Mesenchymal stem cell (in vitro differentiated cells and primary cell): Measurements from ENCODE around the gene TTLL11.

ENCODE experiments used
- DNase-seq: peaks from one replicate; pipeline ENCODE4 v3.0.0-alpha.2; 2013
- H2AFZ ChIP-seq: one replicate; pipeline ENCODE4 v1.6.1; 2013; ENCODE audit warnings: low read depth, mild to moderate bottlenecking, control low read depth, inconsistent platforms, low read length, moderate library complexity
- H2AK5ac ChIP-seq: 2 replicates; pipeline ENCODE4 v1.6.1; 2013; ENCODE audit warnings: low read length, moderate library complexity, mild to moderate bottlenecking, inconsistent platforms; ENCODE audit not compliant: severe bottlenecking
- H2BK120ac ChIP-seq: one replicate; pipeline ENCODE4 v1.6.1; 2013; ENCODE audit warnings: low read depth, mild to moderate bottlenecking, inconsistent platforms, low read length, moderate library complexity
- H2BK12ac ChIP-seq, 2 experiments: one replicate each; pipeline ENCODE4 v1.6.1; 2013; ENCODE audit warnings: inconsistent platforms in 2 of 2, low read length in 2 of 2, mild to moderate bottlenecking in 2 of 2, moderate library complexity in 2 of 2, control low read depth in 1 of 2
- H2BK15ac ChIP-seq: one replicate; pipeline ENCODE4 v1.6.1; 2013; ENCODE audit warnings: mild to moderate bottlenecking, low read depth, inconsistent platforms; ENCODE audit not compliant: poor library complexity, severe bottlenecking
- H2BK5ac ChIP-seq: 2 replicates; pipeline ENCODE4 v1.6.1; 2013; ENCODE audit warnings: low read depth, mild to moderate bottlenecking, low read length, control low read depth, inconsistent platforms; ENCODE audit not compliant: poor library complexity, severe bottlenecking
- H3K14ac ChIP-seq, 2 experiments: one replicate each; pipeline ENCODE4 v1.6.1; 2013; ENCODE audit warnings: inconsistent platforms in 2 of 2, low read length in 2 of 2, control low read depth in 1 of 2, mild to moderate bottlenecking in 1 of 2, moderate library complexity in 1 of 2
- H3K18ac ChIP-seq, 2 experiments: one replicate each; pipeline ENCODE4 v1.6.1; 2013; ENCODE audit warnings: inconsistent platforms in 2 of 2, low read length in 2 of 2, control low read depth in 1 of 2, low read depth in 1 of 2, mild to moderate bottlenecking in 1 of 2
- H3K23ac ChIP-seq, 2 experiments: one replicate each; pipeline ENCODE4 v1.6.1; 2013; ENCODE audit warnings: inconsistent platforms in 2 of 2, low read length in 2 of 2, mild to moderate bottlenecking in 2 of 2, moderate library complexity in 2 of 2, control low read depth in 1 of 2
- H3K27ac ChIP-seq: 2 replicates; pipeline ENCODE4 v1.5.1; 2013; ENCODE audit warnings: mild to moderate bottlenecking, moderate library complexity, low read length, control low read depth, inconsistent platforms; ENCODE audit not compliant: poor library complexity, severe bottlenecking
- H3K27me3 ChIP-seq, 2 experiments: 2 replicates each; pipeline versions ENCODE4 v1.6.1 to v1.7.0; 2013; ENCODE audit warnings: low read length in 2 of 2, mild to moderate bottlenecking in 2 of 2, moderate library complexity in 2 of 2, control low read depth in 1 of 2, inconsistent platforms in 1 of 2; ENCODE audit not compliant: control insufficient read depth in 1 of 2, insufficient read depth in 1 of 2
- H3K36me3 ChIP-seq, 2 experiments: 2 replicates each; pipeline versions ENCODE4 v1.6.1 to v1.7.0; 2013; ENCODE audit warnings: low read length in 2 of 2, control low read depth in 1 of 2, inconsistent platforms in 1 of 2, low read depth in 1 of 2, mild to moderate bottlenecking in 1 of 2; ENCODE audit not compliant: insufficient read depth in 2 of 2, control insufficient read depth in 1 of 2
- H3K4ac ChIP-seq, 2 experiments: one replicate each; pipeline ENCODE4 v1.6.1; 2013; ENCODE audit warnings: inconsistent platforms in 2 of 2, low read length in 2 of 2, mild to moderate bottlenecking in 2 of 2, moderate library complexity in 2 of 2, control low read depth in 1 of 2, low read depth in 1 of 2
- H3K4me1 ChIP-seq: 2 replicates; pipeline ENCODE4 v1.6.1; 2013; ENCODE audit warnings: low read depth, low read length, control low read depth; ENCODE audit not compliant: control insufficient read depth, insufficient read depth
- H3K4me2 ChIP-seq: 2 replicates; pipeline ENCODE4 v1.6.1; 2013; ENCODE audit warnings: low read length, mild to moderate bottlenecking, inconsistent platforms; ENCODE audit not compliant: poor library complexity, severe bottlenecking
- H3K4me3 ChIP-seq, 2 experiments: 2 replicates each; pipeline versions ENCODE4 v1.5.1 to v1.7.0; 2013; ENCODE audit warnings: low read length in 2 of 2, mild to moderate bottlenecking in 2 of 2, control low read depth in 1 of 2, low read depth in 1 of 2; ENCODE audit not compliant: insufficient read depth in 1 of 2
- H3K79me1 ChIP-seq: replicated peaks from 2 replicates; pipeline ENCODE4 v1.6.1; 2013; ENCODE audit warnings: mild to moderate bottlenecking, control low read depth, low read length, inconsistent platforms; ENCODE audit not compliant: poor library complexity, severe bottlenecking
- H3K9ac ChIP-seq: 2 replicates; pipeline ENCODE4 v1.7.0; 2013; ENCODE audit warnings: mild to moderate bottlenecking, low read length, moderate library complexity
- H3K9me3 ChIP-seq: 2 replicates; pipeline ENCODE4 v1.7.0; 2013; ENCODE audit warnings: mild to moderate bottlenecking, low read length; ENCODE audit not compliant: control insufficient read depth
- H4K8ac ChIP-seq: one replicate; pipeline ENCODE4 v1.6.1; 2013; ENCODE audit warnings: inconsistent platforms, mild to moderate bottlenecking, low read length, moderate library complexity
- H4K91ac ChIP-seq: one replicate; pipeline ENCODE4 v1.6.1; 2013; ENCODE audit warnings: mild to moderate bottlenecking, low read length, inconsistent platforms
- WGBS: methylation state at CpG from one replicate; pipeline ENCODE4 v1.1.7; 2013; ENCODE audit warnings: mixed read lengths; 5-methylcytosine and 5-hydroxymethylcytosine counted together

Gene TTLL11

DNA sequence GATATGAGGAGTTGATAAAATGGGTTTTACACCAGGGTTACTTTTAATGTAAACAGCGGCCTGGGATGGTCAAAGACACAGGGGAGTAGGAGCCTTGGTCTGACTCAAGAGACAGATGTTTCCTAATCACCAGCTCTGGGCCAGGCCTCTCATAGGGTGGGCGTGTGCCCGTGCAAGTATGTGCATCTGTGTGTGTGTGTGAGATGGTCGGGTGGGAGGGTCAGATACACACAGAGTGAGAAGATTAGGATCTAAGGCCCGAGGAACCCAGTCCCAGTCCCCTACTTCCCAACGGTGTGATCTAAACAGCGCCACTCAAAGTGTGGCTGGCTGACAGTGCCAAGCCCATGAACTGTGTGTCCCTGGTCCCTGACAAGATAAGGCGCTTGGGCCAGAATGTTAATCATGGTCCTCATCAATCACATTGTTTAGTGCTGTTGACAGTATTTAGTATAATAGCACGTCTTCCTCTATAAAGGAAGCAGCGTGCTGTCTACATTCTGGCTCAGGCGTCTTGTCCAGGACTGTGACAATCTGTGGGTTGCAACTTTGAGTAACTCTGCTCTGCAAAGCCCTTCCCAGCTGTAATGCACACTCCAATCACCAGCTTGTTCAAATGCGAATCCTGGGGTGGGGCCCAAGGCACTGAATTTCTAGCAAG lies 267.9 kb downstream of the TTLL11 start:
- Histone ChIP-seq H2BK12ac (no peak overlapping the region), H2AK5ac (no peak overlapping the region), H3K9ac (no peak overlapping the region), H3K9me3 (no peaks in the 10 kb centered on the region), H2BK15ac (no peak overlapping the region), H3K27ac (no peak overlapping the region), H3K4me3 (no peak overlapping the region), H3K4ac (no peak overlapping the region), H3K4me1 (no peaks in the 10 kb centered on the region), H3K79me1 (no peaks in the 10 kb centered on the region), H2BK5ac (no peak overlapping the region), H2AFZ (no peak overlapping the region), H3K36me3 (peaks cover 0 to 4% of the 10 kb centered on the region in 2 experiments), H4K8ac (no peak overlapping the region), H2BK120ac (no peak overlapping the region), H3K4me2 (no peak overlapping the region), H4K91ac (no peak overlapping the region), H3K18ac (no peak overlapping the region), H3K27me3 (no peaks in the 10 kb centered on the region), H3K14ac (no peak overlapping the region), H3K23ac (no peak overlapping the region)
- DNase-seq = peak; percentile 34
- 46% methylated on average over 11 of the region's 12 CpGs for whole genome bisulfite sequencing

DNA sequence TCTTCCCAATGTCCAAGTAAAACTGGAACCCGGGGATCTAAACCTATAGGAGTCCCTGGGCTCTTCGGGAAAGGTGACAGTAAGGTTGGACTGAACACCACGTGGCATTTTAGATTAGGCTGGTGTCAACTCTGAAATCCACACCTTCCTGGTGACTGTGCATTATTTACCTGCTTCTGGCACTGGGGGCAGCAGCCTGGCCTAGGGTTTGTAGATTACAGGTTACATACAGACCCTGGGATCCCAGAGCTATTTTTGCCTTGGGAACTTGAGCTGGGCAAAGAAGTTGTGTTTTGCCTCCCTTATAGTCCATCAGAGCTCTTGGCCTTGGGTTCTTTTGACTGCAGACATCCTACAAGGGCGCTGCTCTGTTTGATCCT lies 268.5 kb downstream of the TTLL11 start:
- no peak overlapping the region for H2BK15ac ChIP-seq
- H4K91ac ChIP-seq = no peak overlapping the region
- 82% methylated on average over 4 of the region's 4 CpGs for WGBS

DNA sequence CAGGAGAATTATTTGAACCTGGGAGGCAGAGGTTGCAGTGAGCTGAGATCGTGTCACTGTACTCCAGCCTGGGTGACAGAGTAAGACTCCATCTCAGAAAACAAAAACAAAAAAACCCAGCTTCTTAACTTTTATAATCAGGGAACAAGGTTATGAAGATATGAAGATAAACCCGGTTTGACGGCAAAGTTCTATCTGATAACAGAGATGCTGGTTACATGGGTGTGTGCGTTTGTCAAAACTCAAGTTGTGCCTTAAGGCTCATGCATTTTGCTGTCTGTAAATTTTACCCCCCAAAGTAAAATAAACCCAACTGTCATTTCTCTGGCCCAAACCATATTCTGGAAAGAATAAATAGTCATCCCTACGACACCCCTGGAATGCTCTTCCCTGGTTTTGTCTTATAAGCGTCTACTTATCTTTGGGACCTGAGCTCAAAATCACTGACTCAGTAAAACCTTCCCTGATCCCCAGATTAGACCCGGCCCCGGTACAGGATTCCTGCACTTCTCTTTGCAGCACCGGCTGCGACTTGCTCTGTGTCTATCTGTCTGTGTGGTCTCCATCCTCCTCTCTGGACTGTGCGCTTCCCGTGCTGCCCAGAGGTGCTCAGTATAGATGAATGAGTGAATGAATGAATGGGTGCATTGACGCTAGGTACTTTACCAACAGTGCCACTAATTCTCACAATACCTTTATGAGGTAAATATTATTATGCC lies 269.5 kb downstream of the TTLL11 start:
- H3K79me1 ChIP-seq = no peaks in the 10 kb centered on the region
- no peak overlapping the region for H2BK120ac ChIP-seq
- peaks cover 0 to 10% of the 10 kb centered on the region in 2 experiments for H3K27me3 ChIP-seq
- H3K4me2 ChIP-seq = no peak overlapping the region
- no peak overlapping the region for H2AFZ ChIP-seq
- H3K18ac ChIP-seq = no peak overlapping the region
- no peak overlapping the region for H3K27ac ChIP-seq
- H3K9me3 ChIP-seq = no peaks in the 10 kb centered on the region
- peaks cover 0 to 4% of the 10 kb centered on the region in 2 experiments for H3K36me3 ChIP-seq
- no peak overlapping the region for H3K4ac ChIP-seq
- no peak overlapping the region for H3K14ac ChIP-seq
- H2AK5ac ChIP-seq = no peak overlapping the region
- H4K91ac ChIP-seq = no peak overlapping the region
- no peak overlapping the region for H3K23ac ChIP-seq
- WGBS = 98% methylated on average over 9 of the region's 13 CpGs
- no peak overlapping the region for H2BK12ac ChIP-seq
- H2BK15ac ChIP-seq = no peak overlapping the region
- no peak overlapping the region for H3K9ac ChIP-seq
- no peak for DNase-seq
- H3K4me1 ChIP-seq = peaks cover 7% of the 10 kb centered on the region
- no peak overlapping the region for H3K4me3 ChIP-seq
- H4K8ac ChIP-seq = no peak overlapping the region
- no peak overlapping the region for H2BK5ac ChIP-seq

More for the DNA sequence above, 268.5 kb downstream of the TTLL11 start:
- Histone ChIP-seq H3K27me3 (no peaks in the 10 kb centered on the region), H3K4me1 (peaks cover 2% of the 10 kb centered on the region), H2BK12ac (no peak overlapping the region), H3K4me3 (no peak overlapping the region), H2AFZ (no peak overlapping the region), H4K8ac (no peak overlapping the region), H2BK5ac (no peak overlapping the region), H2AK5ac (no peak overlapping the region), H3K4ac (no peak overlapping the region), H3K14ac (no peak overlapping the region), H3K23ac (no peak overlapping the region), H3K27ac (no peak overlapping the region), H3K9ac (no peak overlapping the region), H3K18ac (no peak overlapping the region), H3K36me3 (peaks cover 0 to 4% of the 10 kb centered on the region in 2 experiments), H3K9me3 (no peaks in the 10 kb centered on the region), H2BK120ac (no peak overlapping the region), H3K79me1 (no peaks in the 10 kb centered on the region), H3K4me2 (no peak overlapping the region)
- DNase-seq = no peak
